Measurements from ENCODE around the gene PRPF38A. TPM values are rescaled to one million over a fixed set of nuclear protein-coding genes. Genes with fewer than 3 reads are reported as not detected.

The PRPF38A gene
- total RNA-seq, 1 experiment from 2014 or later: 89.9 TPM

DNA sequence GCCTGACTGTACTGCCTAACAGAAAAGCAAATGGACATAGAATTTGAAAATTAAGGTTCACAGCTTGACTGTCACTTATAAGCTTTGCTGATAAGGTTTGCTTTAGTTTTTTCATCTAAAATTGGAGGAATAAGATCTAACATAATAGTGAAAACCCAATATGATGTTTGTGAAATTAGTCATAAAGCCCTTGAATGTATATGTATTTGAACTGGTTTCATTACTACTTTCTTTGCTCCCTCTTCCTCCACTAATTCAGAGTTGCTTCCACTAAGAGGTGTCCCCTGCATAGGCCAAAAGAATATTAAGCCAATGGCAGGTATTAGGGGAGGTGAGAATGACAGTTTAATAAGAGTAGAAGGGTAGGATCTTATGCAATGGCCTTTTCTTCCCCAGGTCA lies 10.5 kb downstream of the PRPF38A start:
- Histone ChIP-seq H3K14ac (ENCODE audit: insufficient read depth, low read length) (no peak overlapping the region), H2AK5ac (ENCODE audit: insufficient read length, low read length) (no peak overlapping the region), H3K23me2 (ENCODE audit: insufficient read length, low read depth, low read length, poor library complexity, severe bottlenecking) (no peaks in the 10 kb centered on the region), H3K23ac (ENCODE audit: insufficient read length, low read depth, low read length) (no peak overlapping the region), H2BK120ac (ENCODE audit: low read depth, low read length, poor library complexity, severe bottlenecking) (no peak overlapping the region), H2BK15ac (ENCODE audit: low read depth, low read length) (no peak overlapping the region), H3K27ac (ENCODE audit: insufficient read length, low read depth, low read length) (no peak overlapping the region), H3K79me1 (ENCODE audit: insufficient read depth, low read depth, low read length, poor library complexity, severe bottlenecking) (no peaks in the 10 kb centered on the region), H3K9ac (ENCODE audit: extremely low read depth, insufficient read length, low read length) (no peak overlapping the region), H3K18ac (ENCODE audit: insufficient read length, low read depth, low read length) (no peak overlapping the region), H4K20me1 (ENCODE audit: control insufficient read depth, insufficient read depth, insufficient read length) (no peaks in the 10 kb centered on the region), H4K91ac (ENCODE audit: insufficient read length, low read depth, low read length) (no peak overlapping the region), H2AFZ (ENCODE audit: low read length) (no peak overlapping the region), H2BK20ac (ENCODE audit: low read depth, low read length, poor library complexity, severe bottlenecking) (no peak overlapping the region), H2BK5ac (ENCODE audit: insufficient read length, low read length) (no peak overlapping the region), H3K27me3 (ENCODE audit: insufficient read depth, low read length) (no peaks in the 10 kb centered on the region; the same call in 1 of the 2 replicates), H3K4ac (ENCODE audit: low read depth, low read length) (no peak overlapping the region), H4K8ac (replicated peaks; ENCODE audit: insufficient read length, low read depth, low read length) (no peak overlapping the region), H3K4me2 (ENCODE audit: insufficient read depth, insufficient read length, low read length) (no peak overlapping the region), H3K56ac (ENCODE audit: insufficient read length, low read depth, low read length) (no peak overlapping the region), H3K79me2 (ENCODE audit: insufficient read depth, low read length) (no peaks in the 10 kb centered on the region), H3T11ph (ENCODE audit: low read length) (no peak overlapping the region), H3K9me3 (ENCODE audit: control insufficient read depth, low read depth, low read length) (no peaks in the 10 kb centered on the region), H3K4me1 (ENCODE audit: insufficient read depth, low read length) (no peaks in the 10 kb centered on the region), H2BK12ac (ENCODE audit: insufficient read length, low read depth, low read length) (no peak overlapping the region), H4K5ac (ENCODE audit: insufficient read length, low read depth, low read length) (no peak overlapping the region)
- H3K9me3 Mint-ChIP-seq: no peaks in the 10 kb centered on the region
- DNase-seq: no peak
- TF ChIP-seq, protein P1, sequence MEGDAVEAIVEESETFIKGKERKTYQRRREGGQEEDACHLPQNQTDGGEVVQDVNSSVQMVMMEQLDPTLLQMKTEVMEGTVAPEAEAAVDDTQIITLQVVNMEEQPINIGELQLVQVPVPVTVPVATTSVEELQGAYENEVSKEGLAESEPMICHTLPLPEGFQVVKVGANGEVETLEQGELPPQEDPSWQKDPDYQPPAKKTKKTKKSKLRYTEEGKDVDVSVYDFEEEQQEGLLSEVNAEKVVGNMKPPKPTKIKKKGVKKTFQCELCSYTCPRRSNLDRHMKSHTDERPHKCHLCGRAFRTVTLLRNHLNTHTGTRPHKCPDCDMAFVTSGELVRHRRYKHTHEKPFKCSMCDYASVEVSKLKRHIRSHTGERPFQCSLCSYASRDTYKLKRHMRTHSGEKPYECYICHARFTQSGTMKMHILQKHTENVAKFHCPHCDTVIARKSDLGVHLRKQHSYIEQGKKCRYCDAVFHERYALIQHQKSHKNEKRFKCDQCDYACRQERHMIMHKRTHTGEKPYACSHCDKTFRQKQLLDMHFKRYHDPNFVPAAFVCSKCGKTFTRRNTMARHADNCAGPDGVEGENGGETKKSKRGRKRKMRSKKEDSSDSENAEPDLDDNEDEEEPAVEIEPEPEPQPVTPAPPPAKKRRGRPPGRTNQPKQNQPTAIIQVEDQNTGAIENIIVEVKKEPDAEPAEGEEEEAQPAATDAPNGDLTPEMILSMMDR (conservative IDR thresholded peaks at IDR 0.05): no peak
- H3K27ac Mint-ChIP-seq: no peak overlapping the region
- H3K4me3 Mint-ChIP-seq: no peak overlapping the region
- no peaks in the 10 kb centered on the region for H3K4me1 Mint-ChIP-seq
- H3K36me3 Mint-ChIP-seq (ENCODE audit: insufficient read depth in 1 of 3, low read depth in 3 of 3): peaks cover 43 to 90% (median 83%) of the 10 kb centered on the region in 3 experiments
- no peaks in the 10 kb centered on the region; the same call in 1 of the 2 replicates for H3K27me3 Mint-ChIP-seq (ENCODE audit: low read depth)
